Heart left ventricle (tissue), 16 donors: ENCODE measurements around the gene NELFB. TPM values are rescaled to one million over a fixed set of nuclear protein-coding genes. Genes with fewer than 3 reads are reported as not detected.

Experiments
- ATAC-seq, 4 donors: fragments of 200-7000 bp; cut with Tn5 transposase; one replicate each; pipeline ENCODE4 v1.9.1; 2020 to 2022; ENCODE audit warnings: moderate library complexity in 4 of 4, mild to moderate bottlenecking in 3 of 4, moderate number of reproducible peaks in 1 of 4
- DNase-seq, 5 donors: peaks; one replicate each; pipeline ENCODE4 v3.0.0-alpha.2; 2020
- H3K27ac ChIP-seq, 12 donors: fragments of 200-600 bp; sonication (generic) in 4 of 12; one replicate each; pipeline versions ENCODE4 v1.5.0 to v1.8.0; 2016 to 2022; ENCODE audit warnings: mild to moderate bottlenecking in 2 of 12
- H3K27me3 ChIP-seq, 9 donors: fragments of 200-600 bp; sonication (generic) in 2 of 9; one replicate each; pipeline versions ENCODE4 v1.5.1 to v1.8.0; 2016 to 2022; ENCODE audit warnings: mild to moderate bottlenecking in 3 of 9
- H3K36me3 ChIP-seq, 9 donors: fragments of 200-600 bp; sonication (generic) in 2 of 9; one replicate each; pipeline versions ENCODE4 v1.5.0 to v1.8.0; 2018 to 2022; ENCODE audit warnings: mild to moderate bottlenecking in 2 of 9
- H3K4me1 ChIP-seq, 12 donors: fragments of 200-600 bp; sonication (generic) in 4 of 12; one replicate each; pipeline versions ENCODE4 v1.5.0 to v1.8.0; 2016 to 2022; ENCODE audit warnings: mild to moderate bottlenecking in 3 of 12
- H3K4me3 ChIP-seq, 12 donors: fragments of 200-600 bp; sonication (generic) in 4 of 12; one replicate each; pipeline versions ENCODE4 v1.5.0 to v1.8.0; 2017 to 2022; ENCODE audit warnings: mild to moderate bottlenecking in 9 of 12, moderate library complexity in 4 of 12
- H3K9me3 ChIP-seq, 12 donors: fragments of 200-600 bp; sonication (generic) in 4 of 12; one replicate each; pipeline versions ENCODE4 v1.5.0 to v1.8.0; 2016 to 2022; ENCODE audit warnings: mild to moderate bottlenecking in 1 of 12
- CTCF ChIP-seq, 12 donors: fragments of 200-600 bp; sonication (generic) in 4 of 12; IDR thresholded peaks; one replicate each; pipeline versions ENCODE4 v1.5.0 to v1.8.0; 2018 to 2022; ENCODE audit warnings: antibody characterized with exemption in 12 of 12, mild to moderate bottlenecking in 5 of 12
- POLR2A ChIP-seq, 2 donors: fragments of 450-650 bp; IDR thresholded peaks; one replicate each; pipeline ENCODE4 v1.6.1; 2017; ENCODE audit warnings: antibody characterized with exemption in 2 of 2, mild to moderate bottlenecking in 2 of 2, moderate library complexity in 2 of 2
- WGBS, 4 donors: extraction: QIAGEN DNeasy Blood & Tissue Kit in 2 of 4; methylation state at CpG; one replicate each; pipeline versions ENCODE4 v1.1.5 to v1.1.7; 2013 to 2018; 5-methylcytosine and 5-hydroxymethylcytosine counted together
- intact Hi-C, 10 donors: fragments of 100-400 bp; cut with DNase I; formaldehyde crosslinking; loops; one replicate each; pipeline versions ENCODE4 v1.11.1 to v1.14.2; 2022
- polyA plus RNA-seq, 2 donors: library from polyadenylated mRNA; stranded (reverse); fragments of 200-250 nt; gene quantifications; one replicate each; pipeline ENCODE4 v1.2.3, GENCODE V29; 2013
- total RNA-seq, 9 donors: library from RNA; depleted of rRNA in 2 of 9; stranded (reverse); fragments of >200 nt in 2 of 9; fragmentation: NEBNext Ultra II Directional in 3 of 9; extraction: Animal tissue kit (Norgen Biotek cat#: 25700) in 3 of 9; gene quantifications; one replicate each; pipeline versions ENCODE4 v1.1.0 to v1.2.4, GENCODE V29; 2016 to 2023
- donor health status: ischemic (EF 13 %, LVEDD 7.1; RV severe dilation, severe dysfunction).
- donor health status: healthy with polysubstance abuse.
- donor health status: DM: no; HTN: yes; CAD: no.
- donor health status: DM: no; HTN: no; CAD: no.
- donor health status: ischemic (EF 25% LVEDD 6.9; RV normal size, moderate dysfunction).
- donor health status: ischemic (EF 25% LVEDD 5.7; RV mildly dilated, moderate dysfunction).
- donor health status: healthy.
- donor health status: DM: yes; HTN: yes; CAD: no.
- donor health status: ischemic (EF 35%, LVEDD 5.7; RV mildly dilated, moderate dysfunction).
- donor health status: nonischemic (EF 11% LVEDD 7.7; RV severe dilation, severe dysfunction).
- donor health status: DM: yes; HTN: yes; CAD: no.
- donor health status: PGD.
- donor health status: ischemic (EF 29% LVEDD 5.4; RV normal size, mild dysfunction).
- donor health status: nonischemic (EF 23%, LVEDD 6.1; RV moderate dilation, normal function).

The NELFB gene
- total and polyA plus RNA-seq, 11 donors, result 31.4 to 77.8 (median 38.1) TPM

GRCh38 chr9:137294681-137295237 is 39.6 kb downstream of the NELFB start:
- DNase-seq (peak in 4 of 5 donors; percentile 31 to 63 (median 40)), ATAC-seq (peak in 2 of 4 donors; percentile 2 to 12)
- intact Hi-C loops, result loop anchor here in 9 of 10 donors (2.0 to 10.0 kb wide), 6 partner anchors 112 to 233 kb away; no protein-coding TSS in a partner anchor
- Histone ChIP-seq H3K36me3 (peaks cover 0 to 8% (median 0%) of the 10 kb centered on the region in 9 donors), H3K4me1 (peaks cover 0 to 55% (median 27%) of the 10 kb centered on the region in 12 donors), H3K27me3 (peaks cover 0 to 57% (median 20%) of the 10 kb centered on the region in 9 donors), H3K4me3 (peak overlapping the region in 11 of 12 donors; percentile 17 to 70 (median 52)), H3K9me3 (peaks cover 0 to 3% (median 0%) of the 10 kb centered on the region in 12 donors), H3K27ac (peak overlapping the region in 5 of 12 donors; percentile 49 to 96 (median 89))
- WGBS, 4 donors, result 20 to 39% (median 25%) methylated on average over 20 to 35 of the region's 35 CpGs
- TF ChIP-seq POLR2A (IDR thresholded peaks at IDR 0.05), result no peak
- peak in 10 of 12 donors; percentile 19 to 39 (median 30) for TF ChIP-seq CTCF (IDR thresholded peaks at IDR 0.05)

GRCh38 chr9:137295238-137295811 is 40.2 kb downstream of the NELFB start:
- ATAC-seq (peak in 2 of 4 donors; percentile 49 to 51), DNase-seq (peak in 3 of 5 donors; percentile 28 to 78 (median 47))
- Histone ChIP-seq H3K4me1 (peaks cover 0 to 61% (median 27%) of the 10 kb centered on the region in 12 donors), H3K27ac (peak overlapping the region in 10 of 12 donors; percentile 49 to 98 (median 89)), H3K9me3 (peaks cover 0 to 3% (median 0%) of the 10 kb centered on the region in 12 donors), H3K4me3 (peak overlapping the region in 11 of 12 donors; percentile 17 to 70 (median 52)), H3K27me3 (peaks cover 0 to 63% (median 20%) of the 10 kb centered on the region in 9 donors), H3K36me3 (peaks cover 0 to 8% (median 0%) of the 10 kb centered on the region in 9 donors)
- intact Hi-C loops, result loop anchor here in 8 of 10 donors (2.0 to 10.0 kb wide), 5 partner anchors 111 to 232 kb away; no protein-coding TSS in a partner anchor
- TF ChIP-seq CTCF (IDR thresholded peaks at IDR 0.05), result peak in 11 of 12 donors; percentile 20 to 92 (median 62)
- TF ChIP-seq POLR2A (IDR thresholded peaks at IDR 0.05), result no peak
- WGBS, 4 donors, result 2 to 35% (median 3%) methylated on average over 5 to 76 of the region's 76 CpGs

GRCh38 chr9:137295849-137296669 is 40.9 kb downstream of the NELFB start:
- peaks cover 0 to 8% (median 0%) of the 10 kb centered on the region in 9 donors for H3K36me3 ChIP-seq
- peaks cover 0 to 68% (median 27%) of the 10 kb centered on the region in 12 donors for H3K4me1 ChIP-seq
- intact Hi-C loops, result loop anchor here in 8 of 10 donors (2.0 to 10.0 kb wide), 5 partner anchors 111 to 231 kb away; no protein-coding TSS in a partner anchor
- H3K4me3 ChIP-seq, result peak overlapping the region; percentile 13 to 70 (median 52)
- WGBS, 4 donors, result 7 to 20% (median 16%) methylated on average over 18 to 78 of the region's 78 CpGs
- ATAC-seq (peak in 3 of 4 donors; percentile 2 to 3 (median 2)), DNase-seq (peak in 1 of 5 donors; percentile 29)
- TF ChIP-seq CTCF (IDR thresholded peaks at IDR 0.05) (no peak), POLR2A (IDR thresholded peaks at IDR 0.05) (no peak)
- peaks cover 0 to 70% (median 20%) of the 10 kb centered on the region in 9 donors for H3K27me3 ChIP-seq
- H3K9me3 ChIP-seq, result peaks cover 0 to 3% (median 0%) of the 10 kb centered on the region in 12 donors
- peak overlapping the region; percentile 71 to 98 (median 88) for H3K27ac ChIP-seq
